NCI-H82 treated with DMSO at 0.1 percent for 48 hours (cell line): Measurements from ENCODE around the gene SLC25A13.

Source experiments
- DNase-seq: peaks from one replicate; lab custom pipeline; 2025; ENCODE audit not compliant: unreplicated experiment; lab: John Stamatoyannopoulos, UW

SLC25A13 gene

DNA sequence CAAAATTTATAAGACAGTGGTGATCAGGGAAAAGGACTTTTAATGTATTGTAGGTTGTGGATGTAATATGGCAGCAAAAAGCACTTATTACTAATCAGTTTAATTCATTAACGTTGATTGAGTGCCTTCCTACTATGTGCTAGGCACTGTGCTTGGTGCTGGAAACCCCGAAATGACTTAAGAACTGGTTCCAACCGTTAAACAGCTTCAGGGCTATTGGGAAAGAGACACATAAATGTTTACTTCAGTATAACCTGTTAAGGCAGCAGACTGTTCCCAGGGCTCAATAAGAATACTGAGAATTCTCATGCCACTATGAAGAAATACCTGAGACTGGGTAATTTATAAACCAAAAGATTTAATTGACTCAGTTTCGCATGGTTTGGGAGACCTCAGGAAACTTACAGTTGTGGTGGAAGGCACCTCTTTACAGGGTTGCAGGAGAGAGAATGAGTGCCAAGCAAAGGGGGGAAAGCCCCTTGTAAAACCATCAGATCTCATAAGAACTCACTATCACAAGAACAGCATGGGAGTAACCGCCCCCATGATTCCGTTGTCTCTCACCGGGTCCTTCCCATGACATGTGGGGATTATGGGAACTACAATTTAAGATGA lies 1.1 kb upstream of the SLC25A13 start:
- DNase-seq = no peak

GRCh38 chr7:96322373-96322695 lies 436 bp upstream of the SLC25A13 start:
- DNase-seq = peak; percentile 57

- DNase-seq = peak; percentile 83
Observed at GRCh38 chr7:96321031-96321657, 754 bp downstream of the SLC25A13 start.

DNA sequence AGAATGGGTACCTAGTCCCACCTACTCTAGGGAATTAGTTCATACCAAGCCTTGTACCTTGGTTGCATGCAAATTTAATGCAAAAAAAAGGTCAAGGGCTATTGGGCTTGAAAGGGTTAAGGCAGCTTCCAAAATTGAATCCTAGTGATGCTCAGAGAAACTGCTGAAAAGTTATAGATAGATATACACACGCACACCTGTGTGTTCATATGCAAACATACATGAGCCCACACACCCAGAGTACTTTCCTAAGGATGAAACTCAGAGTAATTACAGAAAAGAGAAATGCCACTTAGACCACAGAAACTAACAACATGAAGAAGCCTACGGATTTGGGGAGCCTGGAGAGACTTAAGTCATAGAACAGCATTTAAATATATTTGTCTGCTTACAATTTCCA lies 1.5 kb downstream of the SLC25A13 start:
- DNase-seq = no peak

- no peak for DNase-seq
Observed at GRCh38 chr7:96319439-96319838, 2.5 kb downstream of the SLC25A13 start.

- DNase-seq = no peak
Observed at GRCh38 chr7:96316949-96317348, 4.9 kb downstream of the SLC25A13 start.

DNA sequence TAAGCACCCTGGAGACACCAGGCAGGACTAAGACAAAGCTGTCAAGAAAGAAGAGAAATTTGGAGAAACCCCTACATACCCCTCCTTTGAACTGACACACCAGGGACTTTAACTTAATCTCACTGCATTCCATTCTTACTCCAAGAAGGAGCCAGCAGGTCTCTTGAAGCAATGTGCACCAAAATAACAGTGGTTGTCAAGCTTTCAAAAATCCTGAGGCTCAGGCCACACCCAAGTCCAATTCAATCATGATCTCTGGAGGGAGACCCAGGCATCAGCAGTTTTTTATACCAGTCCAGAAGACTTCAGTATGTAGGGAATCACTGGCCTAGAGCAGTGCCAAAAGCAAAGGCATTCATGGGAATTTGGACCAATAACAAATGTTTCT lies 6.8 kb downstream of the SLC25A13 start:
- no peak for DNase-seq

- no peak for DNase-seq
Observed at GRCh38 chr7:96314402-96315124, 7.3 kb downstream of the SLC25A13 start.

GRCh38 chr7:96313940-96314339 lies 8.0 kb downstream of the SLC25A13 start:
- DNase-seq = no peak

- DNase-seq = no peak
Observed at GRCh38 chr7:96312502-96312901, 9.4 kb downstream of the SLC25A13 start.

GRCh38 chr7:96311967-96312366 lies 9.9 kb downstream of the SLC25A13 start:
- DNase-seq = no peak

DNA sequence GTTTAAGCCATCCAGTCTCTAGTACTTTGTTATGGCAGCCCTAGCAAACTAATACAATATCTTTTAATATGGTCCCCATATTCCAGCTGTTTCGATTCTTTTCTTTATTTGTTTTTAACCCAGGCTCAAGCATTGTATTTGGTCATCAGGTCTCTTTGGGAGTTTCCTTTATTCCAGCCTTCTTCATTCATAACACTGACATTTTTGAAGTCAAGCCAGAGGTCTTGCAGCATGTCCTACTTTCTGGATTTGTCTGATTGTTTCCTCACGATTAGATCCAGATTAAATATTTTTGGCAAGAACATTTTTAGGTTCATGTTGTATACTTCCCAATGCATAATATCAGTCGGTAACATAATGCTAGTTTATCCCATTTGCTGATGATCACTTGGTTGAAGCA lies 11.8 kb downstream of the SLC25A13 start:
- no peak for DNase-seq

GRCh38 chr7:96308950-96309263 lies 13.0 kb downstream of the SLC25A13 start:
- DNase-seq = no peak

DNA sequence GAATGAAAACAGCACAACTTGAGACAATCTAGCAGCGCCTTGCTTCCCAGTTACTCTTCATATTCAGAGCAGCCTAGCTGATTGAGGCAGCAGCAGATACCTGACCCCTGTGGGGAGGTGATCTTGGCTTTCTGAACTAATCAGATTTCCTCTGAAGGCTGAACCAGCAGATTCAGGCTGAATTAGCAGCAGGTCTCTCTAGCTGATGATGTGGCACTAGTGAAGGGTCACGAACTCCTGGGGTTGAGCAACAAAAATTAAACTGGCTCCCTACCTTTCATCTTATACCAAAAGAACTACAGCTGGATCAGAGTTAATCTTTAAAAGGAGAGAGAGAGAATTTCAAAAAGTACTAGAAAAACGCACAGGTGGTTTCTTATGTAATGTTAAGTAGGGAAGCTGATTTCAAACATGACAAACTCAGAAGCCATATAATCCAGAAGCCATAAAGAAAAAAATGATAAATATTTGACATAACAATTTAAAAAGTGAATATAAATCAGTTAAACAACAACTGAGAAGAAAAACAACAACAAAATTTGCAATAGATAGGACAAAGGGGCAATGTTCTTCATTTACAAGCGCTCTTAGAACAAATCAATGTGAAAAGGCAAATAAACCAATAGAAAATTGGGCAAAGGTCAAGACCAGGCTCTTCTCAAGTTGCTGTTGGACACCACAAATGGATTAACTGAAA lies 13.5 kb downstream of the SLC25A13 start:
- peak; percentile 61 for DNase-seq

GRCh38 chr7:96306385-96307125 lies 15.3 kb downstream of the SLC25A13 start:
- DNase-seq = no peak

DNA sequence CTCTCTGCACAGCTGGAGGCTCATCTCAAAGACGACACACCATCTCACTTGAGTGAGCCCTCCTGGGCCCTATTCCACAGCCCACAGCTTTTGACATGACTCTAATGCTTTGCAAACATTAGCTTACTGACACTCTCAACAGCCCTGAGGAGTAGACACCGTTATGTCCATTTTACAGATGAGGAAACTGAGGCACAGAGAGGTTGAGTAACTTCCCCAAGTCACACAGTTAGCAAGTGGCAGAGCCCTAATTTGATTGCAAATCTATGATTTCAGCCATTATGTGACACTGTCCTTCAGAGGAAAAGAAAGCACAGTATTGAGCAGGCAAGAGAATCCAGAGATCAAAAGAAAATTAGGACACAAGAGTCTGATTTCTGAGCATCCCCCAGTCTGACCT lies 16.0 kb downstream of the SLC25A13 start:
- no peak for DNase-seq

- DNase-seq = no peak
Observed at GRCh38 chr7:96304573-96304972, 17.3 kb downstream of the SLC25A13 start.

DNA sequence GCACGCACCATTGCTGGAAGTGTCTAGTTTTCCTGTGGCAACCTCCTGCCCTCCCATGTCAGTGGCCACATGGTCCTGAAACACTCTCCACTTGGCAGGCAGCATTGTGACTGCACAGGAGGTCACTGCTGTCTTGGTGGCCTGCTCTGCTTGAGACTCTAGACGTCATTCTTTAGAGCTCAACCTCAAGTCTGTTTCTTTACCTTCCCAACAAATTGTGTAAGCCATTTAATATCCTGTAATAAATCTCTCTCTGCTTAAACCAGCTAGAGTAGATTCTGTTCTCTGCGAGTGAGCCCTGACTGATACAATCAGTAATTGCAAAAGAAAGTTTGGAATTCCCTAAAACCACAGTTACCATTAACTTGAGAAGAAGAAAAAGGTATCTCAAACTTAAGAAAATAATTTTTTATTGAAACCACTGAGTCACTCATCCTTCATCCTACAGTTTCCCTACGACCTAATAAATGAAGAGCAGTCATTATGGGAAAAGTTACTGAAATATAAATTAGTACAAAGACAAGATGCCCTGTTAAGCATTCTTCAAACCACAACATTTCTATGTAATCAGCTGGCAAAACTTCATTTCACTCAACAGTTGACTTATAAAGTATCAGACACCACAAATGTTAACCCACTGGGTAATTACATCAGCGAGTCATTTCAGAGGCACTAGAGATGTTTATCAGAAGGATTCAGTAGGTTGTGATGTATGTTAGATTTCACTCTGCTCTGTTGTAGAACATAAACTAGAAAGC lies 18.0 kb downstream of the SLC25A13 start:
- no peak for DNase-seq

- DNase-seq = no peak
Observed at GRCh38 chr7:96303105-96303685, 18.7 kb downstream of the SLC25A13 start.

- no peak for DNase-seq
Observed at GRCh38 chr7:96300986-96301385, 20.9 kb downstream of the SLC25A13 start.
